Muscle layer of colon (tissue), 2 donors: ENCODE measurements around the gene KIF12.

Source experiments
- H3K27ac ChIP-seq: one replicate; pipeline ENCODE4 v1.7.0; 2013; ENCODE audit warnings: low read depth, mild to moderate bottlenecking, low read length, moderate library complexity
- H3K27me3 ChIP-seq, 2 donors: one replicate each; pipeline ENCODE4 v1.7.0; 2013; ENCODE audit warnings: low read length in 2 of 2, mild to moderate bottlenecking in 2 of 2; ENCODE audit not compliant: insufficient read depth in 2 of 2, control insufficient read depth in 1 of 2
- H3K36me3 ChIP-seq: one replicate; pipeline ENCODE4 v1.7.0; 2013; ENCODE audit warnings: mild to moderate bottlenecking, low read length; ENCODE audit not compliant: insufficient read depth
- H3K4me1 ChIP-seq: one replicate; pipeline ENCODE4 v1.7.0; 2013; ENCODE audit warnings: mild to moderate bottlenecking, low read length; ENCODE audit not compliant: insufficient read depth
- H3K4me3 ChIP-seq, 2 donors: one replicate each; pipeline ENCODE4 v1.7.0; 2013; ENCODE audit warnings: low read length in 2 of 2, low read depth in 1 of 2, mild to moderate bottlenecking in 1 of 2, moderate library complexity in 1 of 2
- H3K9ac ChIP-seq: one replicate; pipeline ENCODE4 v1.7.0; 2013; ENCODE audit warnings: low read length
- H3K9me3 ChIP-seq: one replicate; pipeline ENCODE4 v1.7.0; 2013; ENCODE audit warnings: mild to moderate bottlenecking, low read length
- donor health status: abdominal sarcoma.
- donor health status: Adenocarcinoma of cecum.

The KIF12 gene

DNA sequence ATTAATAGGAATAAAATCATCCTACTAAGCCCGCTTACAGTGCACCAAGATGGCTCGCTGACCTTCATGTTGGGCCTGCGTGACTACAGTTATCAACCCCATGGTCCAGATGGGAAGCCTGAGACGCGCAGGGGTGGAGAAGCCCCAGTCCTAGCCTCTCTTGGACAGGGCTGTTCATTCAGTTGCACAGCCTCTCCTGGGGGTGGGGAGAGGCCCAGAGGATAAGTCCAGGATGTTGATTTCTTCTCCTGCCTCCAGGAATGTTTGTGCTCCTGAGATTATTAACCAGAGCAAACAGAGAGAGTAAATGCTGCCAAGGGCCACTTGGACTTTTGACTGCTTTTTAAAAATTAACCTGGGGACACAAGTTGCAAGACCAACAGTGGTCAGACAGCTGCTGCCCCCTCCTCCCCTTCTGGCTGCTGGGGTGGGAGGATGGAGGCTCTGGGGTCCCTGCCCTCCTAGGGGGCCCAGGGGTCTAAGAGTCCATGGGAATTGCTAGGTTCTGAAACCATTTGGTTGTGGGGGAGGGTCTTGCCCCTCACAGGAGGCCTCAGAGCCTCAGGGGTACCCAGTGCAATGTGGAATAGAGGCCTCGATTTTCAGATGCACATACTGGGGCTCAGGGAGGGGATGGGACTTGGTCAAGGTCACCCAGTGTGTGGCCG is 18.2 kb downstream of the KIF12 start:
- Histone ChIP-seq H3K9ac (no peak overlapping the region), H3K27ac (no peak overlapping the region)

DNA sequence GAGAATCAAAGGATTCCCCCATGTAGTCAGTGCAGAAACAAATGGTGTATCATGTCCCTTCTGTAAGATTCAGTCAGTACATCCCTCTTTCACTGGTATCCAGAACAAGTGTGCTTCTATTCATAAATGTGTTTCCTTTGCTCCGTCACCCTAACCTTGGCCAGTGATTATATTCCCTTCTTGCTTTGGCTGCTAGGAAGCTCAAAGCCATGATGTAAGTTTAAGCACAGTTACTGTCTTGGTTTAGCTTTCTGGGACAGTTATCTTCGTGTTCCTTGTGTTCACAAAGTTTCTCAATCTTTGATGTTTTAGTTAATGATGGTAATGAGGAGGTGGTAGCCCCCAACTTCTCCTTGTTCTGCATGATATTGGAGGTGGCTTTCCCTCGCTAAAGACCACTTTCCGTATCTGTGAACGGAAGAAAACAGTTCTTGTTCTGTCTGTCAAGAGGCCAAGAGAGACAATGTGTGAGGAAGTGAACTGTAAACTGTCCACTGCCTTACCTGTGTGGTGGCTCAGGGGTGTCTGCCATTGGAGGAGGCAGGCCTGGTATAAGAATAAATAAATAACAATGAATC is 18.8 kb downstream of the KIF12 start:
- Histone ChIP-seq H3K4me1 (peaks cover 5% of the 10 kb centered on the region), H3K4me3 (no peak overlapping the region)

More for the DNA sequence above, 18.2 kb downstream of the KIF12 start:
- Histone ChIP-seq H3K4me3 (no peak overlapping the region), H3K4me1 (peaks cover 5% of the 10 kb centered on the region), H3K9me3 (no peaks in the 10 kb centered on the region), H3K36me3 (no peaks in the 10 kb centered on the region), H3K27me3 (no peaks in the 10 kb centered on the region)

DNA sequence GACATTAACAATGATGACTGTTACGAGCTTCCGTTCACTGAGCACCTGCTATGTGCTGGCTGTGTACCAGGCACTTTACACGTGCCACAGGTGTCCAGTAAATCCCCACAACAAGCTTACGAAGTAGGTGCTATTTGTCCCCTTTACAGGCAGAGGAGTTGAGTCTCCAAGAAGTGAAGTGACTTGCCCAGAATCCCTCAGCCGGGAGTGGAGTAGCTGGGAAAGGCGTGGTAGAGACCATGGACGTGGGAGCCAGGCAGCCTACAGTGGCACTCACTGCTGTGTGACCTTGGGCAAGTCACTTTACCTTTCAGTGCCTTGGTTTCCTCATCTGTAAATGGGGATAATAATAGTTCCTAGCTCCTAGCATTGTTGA is 20.3 kb downstream of the KIF12 start:
- Histone ChIP-seq H3K4me3 (no peak overlapping the region), H3K27me3 (no peaks in the 10 kb centered on the region), H3K9me3 (no peaks in the 10 kb centered on the region), H3K36me3 (no peaks in the 10 kb centered on the region), H3K4me1 (peaks cover 5% of the 10 kb centered on the region), H3K27ac (no peak overlapping the region), H3K9ac (no peak overlapping the region)

More for the DNA sequence above, 18.8 kb downstream of the KIF12 start:
- H3K9me3 ChIP-seq: no peaks in the 10 kb centered on the region
- H3K36me3 ChIP-seq: no peaks in the 10 kb centered on the region
- no peak overlapping the region for H3K9ac ChIP-seq
- no peak overlapping the region for H3K27ac ChIP-seq
- no peaks in the 10 kb centered on the region for H3K27me3 ChIP-seq

DNA sequence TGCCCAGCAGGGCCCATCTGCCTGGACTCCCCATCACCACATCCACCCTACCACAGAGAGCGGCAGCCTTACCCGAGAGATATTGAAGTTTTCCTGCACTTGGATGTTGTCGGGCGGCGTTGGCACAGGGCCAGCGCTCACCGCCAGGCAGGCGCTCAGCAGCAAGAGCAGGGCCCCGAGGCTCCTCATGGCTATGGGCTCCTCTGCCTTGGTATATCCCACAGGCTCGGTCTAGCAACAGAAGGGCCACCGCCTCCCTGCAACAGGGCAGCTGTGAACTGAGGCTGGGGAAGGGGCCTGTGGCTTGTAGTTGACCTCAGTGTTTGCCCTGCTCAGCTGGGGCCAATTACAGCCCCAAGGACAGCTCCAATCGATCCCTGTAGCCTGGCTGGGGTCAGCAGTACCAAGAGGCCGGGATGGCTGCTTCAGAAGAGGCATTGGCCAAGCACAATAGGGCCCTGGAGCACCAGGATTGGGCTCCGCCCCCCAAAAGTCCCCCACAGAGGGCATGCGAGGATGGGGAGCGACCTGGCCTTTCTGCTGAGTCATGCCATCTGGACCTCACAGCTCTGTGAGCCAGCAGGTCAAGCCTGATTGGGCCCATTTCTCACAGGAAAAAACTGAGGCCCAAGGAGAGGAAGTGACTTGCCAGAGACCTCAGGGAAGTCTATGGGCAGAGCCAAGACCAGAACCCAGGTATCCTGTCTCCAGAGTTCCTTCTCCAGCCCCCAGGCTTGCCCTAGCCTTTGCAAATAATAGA is 20.9 kb downstream of the KIF12 start, which contains the start of gene AMBP:
AMBP (minus strand) TSS at position 280 of the 760 bp plus-strand sequence; CDS start at position 189, 91 bp downstream.
- Histone ChIP-seq H3K9me3 (no peaks in the 10 kb centered on the region), H3K4me3 (no peak within 1 kb of the TSS), H3K9ac (no peak within 1 kb of the TSS), H3K27ac (no peak within 1 kb of the TSS), H3K36me3 (no peaks in the 10 kb centered on the region), H3K27me3 (no peaks in the 10 kb centered on the region), H3K4me1 (peaks cover 5% of the 10 kb centered on the region)

DNA sequence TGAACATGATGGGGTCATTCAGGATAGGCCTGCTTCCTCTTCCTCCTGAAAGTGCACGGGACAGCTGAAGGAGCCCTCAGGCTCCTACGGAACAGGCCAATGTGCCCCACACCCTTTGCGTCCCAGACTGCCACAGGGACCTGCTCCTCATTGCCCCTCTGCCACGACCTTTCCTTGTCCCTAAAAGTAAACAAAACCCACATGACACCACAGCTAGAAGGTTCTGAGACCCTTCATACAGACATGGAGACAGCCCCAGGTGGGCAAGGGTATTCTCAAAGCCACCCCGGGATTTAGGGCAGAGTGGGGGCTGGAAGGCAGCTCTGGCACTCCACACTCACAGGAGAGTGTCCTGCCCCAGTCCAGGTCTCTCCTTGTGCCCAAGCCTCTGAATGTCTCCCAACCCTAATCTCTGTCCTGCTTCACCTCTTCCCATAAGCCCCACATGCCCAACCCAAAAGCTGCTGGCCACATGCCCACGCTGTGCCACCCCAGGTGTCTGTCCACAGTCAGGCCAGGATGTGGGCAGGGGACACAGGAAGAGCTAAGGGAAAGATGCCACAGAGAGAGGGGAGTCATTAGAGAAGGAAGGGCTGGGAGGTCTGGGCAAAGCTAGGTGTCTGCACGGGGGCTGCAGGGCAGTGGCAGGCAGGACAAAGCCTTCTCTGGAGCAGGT is 21.8 kb downstream of the KIF12 start:
- Histone ChIP-seq H3K9ac (no peak overlapping the region), H3K9me3 (no peaks in the 10 kb centered on the region), H3K4me1 (peaks cover 4% of the 10 kb centered on the region), H3K36me3 (no peaks in the 10 kb centered on the region), H3K27ac (no peak overlapping the region), H3K4me3 (no peak overlapping the region), H3K27me3 (no peaks in the 10 kb centered on the region)

DNA sequence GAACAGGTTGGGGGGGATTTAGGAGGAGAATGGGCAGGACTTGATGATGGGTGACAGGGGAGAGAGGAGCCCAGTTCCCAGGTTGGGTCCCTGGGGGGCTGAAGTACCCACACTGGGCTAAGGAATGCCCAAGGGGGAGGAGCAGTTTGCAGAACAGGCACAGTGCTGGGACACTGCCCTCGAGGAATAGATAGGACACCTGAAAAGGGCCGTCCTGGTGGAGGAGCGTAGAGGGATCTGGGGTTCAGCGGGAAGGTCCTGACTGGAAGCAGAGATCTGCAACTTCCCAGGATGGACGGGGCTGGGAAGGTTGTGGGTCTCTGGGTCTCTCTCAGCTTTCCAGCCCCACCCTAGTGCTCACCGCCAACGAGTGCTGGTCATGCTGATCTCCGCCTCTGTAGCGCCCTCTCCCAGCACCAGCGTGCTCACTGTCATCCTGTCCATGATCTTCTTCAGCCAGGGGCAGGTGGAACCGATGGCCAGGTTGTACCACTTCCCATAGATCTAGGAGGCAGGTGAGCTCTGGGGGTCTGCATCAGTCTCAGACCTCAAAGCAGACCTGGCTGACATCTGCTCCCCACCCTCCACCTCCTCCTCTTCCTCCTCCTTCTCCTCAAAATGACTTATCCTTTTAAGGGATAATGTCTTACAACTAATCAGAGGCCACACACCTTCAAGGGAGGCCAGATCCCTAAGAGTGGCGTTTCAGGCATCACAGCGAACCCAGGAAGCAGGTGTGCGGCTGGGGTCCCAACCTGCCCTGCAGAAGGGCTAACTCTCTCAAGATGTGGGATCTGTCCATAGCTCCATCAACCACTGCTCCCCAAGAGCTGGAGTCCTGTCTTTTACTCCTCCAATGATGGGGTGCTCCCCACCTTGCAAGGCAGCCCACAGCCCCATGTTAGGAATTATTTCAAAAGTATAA is 22.6 kb downstream of the KIF12 start:
- H3K36me3 ChIP-seq: no peaks in the 10 kb centered on the region
- H3K9me3 ChIP-seq: no peaks in the 10 kb centered on the region
- H3K27ac ChIP-seq: no peak overlapping the region
- H3K4me3 ChIP-seq: no peak overlapping the region
- H3K9ac ChIP-seq: no peak overlapping the region
- H3K4me1 ChIP-seq: peaks cover 12% of the 10 kb centered on the region
- H3K27me3 ChIP-seq: no peaks in the 10 kb centered on the region

DNA sequence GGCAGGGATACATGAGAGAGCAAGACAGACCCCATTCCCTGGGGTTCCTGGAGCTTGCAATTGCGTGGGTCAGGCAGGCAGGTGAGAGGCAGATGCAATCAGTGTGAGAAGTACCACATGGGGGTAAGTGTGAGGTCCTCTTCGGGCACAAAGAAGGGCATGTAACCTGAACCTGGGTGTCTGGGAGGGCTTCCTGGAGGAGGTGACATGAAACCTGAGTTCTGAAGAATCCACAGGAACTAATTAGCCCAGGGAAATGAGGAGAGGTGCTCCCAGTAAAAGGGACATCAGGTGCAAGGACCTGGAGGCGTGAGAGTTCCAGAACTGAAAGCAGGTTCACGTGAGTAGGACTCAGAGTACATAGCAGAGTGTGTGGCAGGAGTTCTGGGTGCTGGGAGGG is 23.5 kb downstream of the KIF12 start:
- Histone ChIP-seq H3K4me1 (peaks cover 12% of the 10 kb centered on the region), H3K36me3 (no peaks in the 10 kb centered on the region), H3K27ac (no peak overlapping the region), H3K27me3 (no peaks in the 10 kb centered on the region), H3K9ac (no peak overlapping the region), H3K4me3 (no peak overlapping the region), H3K9me3 (no peaks in the 10 kb centered on the region)

DNA sequence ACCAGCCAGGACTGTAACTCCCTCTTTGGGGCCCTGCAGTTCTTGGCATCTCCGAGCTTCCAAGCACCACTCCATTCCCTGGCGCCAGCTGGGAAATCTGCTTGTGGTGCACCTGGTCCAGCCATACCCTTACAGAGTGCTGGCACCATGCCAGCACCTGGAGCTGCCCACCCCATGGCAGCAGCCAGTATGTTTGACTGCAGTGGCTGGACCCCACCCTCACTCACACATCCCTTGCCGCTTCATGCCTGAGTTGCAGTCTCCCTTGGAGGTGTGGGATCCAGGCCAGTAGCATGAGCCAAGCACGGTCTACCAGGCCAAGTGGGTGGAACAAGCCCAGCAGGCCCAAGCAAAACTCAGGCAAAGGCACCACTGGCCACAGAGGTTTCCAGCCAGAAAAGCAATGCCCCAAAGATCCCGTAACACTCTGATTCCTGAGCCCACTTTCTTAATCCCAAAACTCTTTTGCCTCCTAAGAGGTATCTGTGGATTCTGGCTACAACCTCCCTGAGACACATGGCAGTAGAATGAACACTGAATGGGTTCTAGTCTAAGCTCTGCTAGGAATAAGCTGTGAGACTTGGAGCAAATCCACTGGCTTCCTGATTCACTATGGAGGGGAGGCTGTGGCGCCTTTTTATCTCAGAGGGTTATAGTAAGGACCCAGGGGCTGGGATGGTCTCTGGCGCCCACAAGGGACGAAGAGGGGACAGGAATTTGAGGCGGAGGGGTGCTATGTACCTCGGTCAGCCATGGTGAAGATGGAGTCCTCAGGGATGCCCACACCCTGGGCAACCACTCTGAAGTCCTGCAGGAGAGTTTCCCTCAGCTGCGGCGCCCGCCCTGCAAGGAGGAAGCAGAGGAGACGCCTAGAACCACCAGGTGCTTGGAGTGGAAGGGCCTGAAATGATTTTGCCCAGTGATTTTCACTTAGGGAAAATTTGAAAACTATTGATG is 26.6 kb downstream of the KIF12 start:
- H3K36me3 ChIP-seq: no peaks in the 10 kb centered on the region
- no peaks in the 10 kb centered on the region for H3K27me3 ChIP-seq
- no peak overlapping the region for H3K9ac ChIP-seq
- no peaks in the 10 kb centered on the region for H3K9me3 ChIP-seq
- H3K4me1 ChIP-seq: peaks cover 12% of the 10 kb centered on the region
- no peak overlapping the region for H3K4me3 ChIP-seq
- no peak overlapping the region for H3K27ac ChIP-seq

DNA sequence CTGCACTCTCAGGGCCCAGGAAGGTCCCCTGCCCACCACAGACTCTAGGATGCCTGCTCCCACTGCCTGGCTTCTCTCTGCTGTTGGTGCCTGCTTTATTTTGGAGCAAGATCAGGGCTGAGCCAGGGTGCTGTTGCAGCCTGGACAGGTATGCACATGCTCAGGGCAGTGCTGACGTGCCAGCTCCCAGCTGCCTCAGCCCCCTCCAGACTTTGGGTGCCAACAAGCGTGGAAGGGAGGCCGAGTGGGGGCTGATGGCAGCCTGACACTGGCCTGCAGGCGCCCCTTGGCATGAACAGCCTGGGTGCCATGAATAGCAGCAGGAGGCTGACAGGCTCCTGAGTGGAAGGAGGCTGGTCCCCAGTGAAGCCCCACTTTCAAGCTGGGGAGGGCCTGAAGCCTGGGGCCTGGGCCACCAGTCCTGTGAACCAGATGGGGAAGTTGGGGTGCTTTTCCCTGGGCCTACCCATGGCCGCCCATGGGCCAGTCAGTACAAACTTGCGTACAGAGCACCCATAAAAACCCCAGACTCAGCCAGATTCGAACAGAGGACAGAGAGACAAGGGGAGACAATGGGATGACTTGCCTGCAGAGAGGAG is 27.8 kb downstream of the KIF12 start:
- no peak overlapping the region for H3K9ac ChIP-seq
- H3K36me3 ChIP-seq: no peaks in the 10 kb centered on the region
- no peaks in the 10 kb centered on the region for H3K27me3 ChIP-seq
- H3K4me3 ChIP-seq: no peak overlapping the region
- no peak overlapping the region for H3K27ac ChIP-seq
- peaks cover 12% of the 10 kb centered on the region for H3K4me1 ChIP-seq
- H3K9me3 ChIP-seq: no peaks in the 10 kb centered on the region
